HG02610 (cell line): Measurements from ENCODE around the gene NAGA.
"Not testable (repeated sequence)": the region's sequence is repeated elsewhere in the genome, so short reads cannot be mapped to it uniquely, and the experiment has no call there.

Experiments
- ATAC-seq: cut with Tn5 transposase; IDR thresholded peaks from one replicate; pipeline ENCODE4 v1.9.1; 2021; ENCODE audit warnings: mild to moderate bottlenecking, moderate library complexity; ENCODE audit not compliant: unreplicated experiment

NAGA gene

GRCh38 chr22:42070517-42071422 lies at the start of gene NAGA:
TSS of gene NAGA (minus strand) at chr22:42070812. CDS start at chr22:42070297, 515 bp downstream.
- ATAC-seq, result peak; percentile 87

GRCh38 chr22:42116848-42117424 lies 46.3 kb upstream of the NAGA start:
- no peak for ATAC-seq

GRCh38 chr22:42115420-42115830 lies 44.8 kb upstream of the NAGA start:
- ATAC-seq, result not testable (repeated sequence)

GRCh38 chr22:42114721-42115120 lies 44.1 kb upstream of the NAGA start:
- no peak for ATAC-seq

- not testable (repeated sequence) for ATAC-seq
These were observed 42.2 kb upstream of the NAGA start for GRCh38 chr22:42112793-42113192.

- no peak for ATAC-seq
These were observed 41.2 kb upstream of the NAGA start for GRCh38 chr22:42111798-42112197.

- no peak for ATAC-seq
These were observed 38.2 kb upstream of the NAGA start for GRCh38 chr22:42108848-42109247.

GRCh38 chr22:42104332-42104860 lies 33.8 kb upstream of the NAGA start:
- ATAC-seq, result not testable (repeated sequence)

GRCh38 chr22:42101199-42101598 lies 30.6 kb upstream of the NAGA start:
- no peak for ATAC-seq

- no peak for ATAC-seq
These were observed 20.8 kb upstream of the NAGA start for GRCh38 chr22:42091455-42091782.

GRCh38 chr22:42090596-42091454 lies 20.2 kb upstream of the NAGA start, which contains the start of gene NDUFA6:
TSS of gene NDUFA6 (minus strand) at chr22:42090772. CDS start at chr22:42090744, 28 bp downstream.
- peak; percentile 92 for ATAC-seq

- no peak for ATAC-seq
These were observed 15.4 kb upstream of the NAGA start for GRCh38 chr22:42086051-42086450.

- no peak for ATAC-seq
These were observed 14.3 kb upstream of the NAGA start for GRCh38 chr22:42084874-42085273.

GRCh38 chr22:42083119-42083518 lies 12.5 kb upstream of the NAGA start:
- ATAC-seq, result no peak

GRCh38 chr22:42080287-42080686 lies 9.7 kb upstream of the NAGA start:
- ATAC-seq, result no peak

GRCh38 chr22:42079319-42080251 lies 9.0 kb upstream of the NAGA start, which contains the start of gene SMDT1:
TSS of gene SMDT1 (plus strand) at chr22:42079700. CDS start at chr22:42079769, 69 bp downstream.
- ATAC-seq, result peak; percentile 79

GRCh38 chr22:42078469-42079318 lies 8.1 kb upstream of the NAGA start:
- ATAC-seq, result no peak

GRCh38 chr22:42077486-42078125 lies 7.0 kb upstream of the NAGA start:
- no peak for ATAC-seq
